GM12864 (cell line): ENCODE measurements around the gene CRADD.
"Not testable (repeated sequence)": the region's sequence is repeated elsewhere in the genome, so short reads cannot be mapped to it uniquely, and the experiment has no call there.

ENCODE experiments used
- DNase-seq: peaks from one replicate; pipeline ENCODE4 v3.0.0-alpha.2; 2011; ENCODE audit warnings: low read depth
- H3K4me3 ChIP-seq: 2 replicates; pipeline ENCODE4 v1.5.1; 2011; ENCODE audit warnings: mild to moderate bottlenecking, low read depth, low read length, control low read depth
- TF ChIP-seq, protein P1 (sequence below): IDR thresholded peaks from 2 replicates; pipeline ENCODE4 v1.5.1; 2011; ENCODE audit warnings: low read depth, mild to moderate bottlenecking, moderate library complexity, low read length, control low read depth, inconsistent platforms; ENCODE audit errors: missing control alignments

CRADD gene

DNA sequence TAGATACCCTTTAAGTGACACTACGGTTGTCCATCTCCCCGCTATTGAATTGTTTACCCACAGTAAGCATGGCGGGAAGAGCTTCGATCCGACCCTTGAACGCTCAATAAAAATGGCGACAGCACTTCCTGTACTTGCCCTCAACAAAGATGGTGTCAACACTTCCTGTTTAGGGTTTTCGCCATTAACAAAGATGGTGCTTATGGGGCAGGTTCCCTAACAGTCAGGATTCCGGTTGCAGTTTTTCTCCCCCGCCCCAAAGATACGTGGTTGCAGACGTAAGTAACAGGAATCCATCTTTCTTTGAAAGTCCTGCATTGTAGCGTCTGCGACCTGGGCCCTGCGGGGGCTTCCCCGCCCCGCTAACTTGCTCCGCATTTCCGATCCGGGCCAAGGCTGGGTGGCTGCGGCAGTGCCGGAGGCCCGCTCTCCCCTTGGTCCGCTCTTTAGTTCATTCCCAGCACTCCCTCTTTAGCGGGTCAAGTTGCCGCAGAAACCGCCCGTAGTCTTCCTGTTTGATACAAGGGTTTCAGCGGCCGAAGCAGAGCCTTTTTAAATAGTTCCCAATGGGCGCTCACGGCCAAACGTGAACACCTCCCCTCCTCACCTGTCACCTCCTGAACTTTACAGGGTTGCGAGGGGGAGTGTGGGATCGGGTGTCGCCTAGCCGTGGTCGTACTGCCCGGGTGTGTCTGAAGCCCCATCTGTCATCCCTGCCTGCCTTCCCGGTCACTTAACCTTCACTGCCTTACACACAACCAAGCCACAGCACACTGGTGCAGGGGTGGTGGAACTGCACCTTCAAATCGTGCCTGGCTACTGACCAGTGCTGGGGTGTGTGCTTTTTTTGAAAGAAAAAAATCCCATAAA, at the start of gene CRADD:
Gene CRADD, plus strand, starts transcription at position 181 of the 870 bp plus-strand sequence.
- H3K4me3 ChIP-seq: peak within 1 kb of the TSS; percentile 78
- TF ChIP-seq, protein P1, sequence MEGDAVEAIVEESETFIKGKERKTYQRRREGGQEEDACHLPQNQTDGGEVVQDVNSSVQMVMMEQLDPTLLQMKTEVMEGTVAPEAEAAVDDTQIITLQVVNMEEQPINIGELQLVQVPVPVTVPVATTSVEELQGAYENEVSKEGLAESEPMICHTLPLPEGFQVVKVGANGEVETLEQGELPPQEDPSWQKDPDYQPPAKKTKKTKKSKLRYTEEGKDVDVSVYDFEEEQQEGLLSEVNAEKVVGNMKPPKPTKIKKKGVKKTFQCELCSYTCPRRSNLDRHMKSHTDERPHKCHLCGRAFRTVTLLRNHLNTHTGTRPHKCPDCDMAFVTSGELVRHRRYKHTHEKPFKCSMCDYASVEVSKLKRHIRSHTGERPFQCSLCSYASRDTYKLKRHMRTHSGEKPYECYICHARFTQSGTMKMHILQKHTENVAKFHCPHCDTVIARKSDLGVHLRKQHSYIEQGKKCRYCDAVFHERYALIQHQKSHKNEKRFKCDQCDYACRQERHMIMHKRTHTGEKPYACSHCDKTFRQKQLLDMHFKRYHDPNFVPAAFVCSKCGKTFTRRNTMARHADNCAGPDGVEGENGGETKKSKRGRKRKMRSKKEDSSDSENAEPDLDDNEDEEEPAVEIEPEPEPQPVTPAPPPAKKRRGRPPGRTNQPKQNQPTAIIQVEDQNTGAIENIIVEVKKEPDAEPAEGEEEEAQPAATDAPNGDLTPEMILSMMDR: no peak
- DNase-seq: peak; percentile 99

GRCh38 chr12:93632383-93632782, 44.8 kb upstream of the CRADD start:
- no peak for DNase-seq
- TF ChIP-seq, protein P1: no peak
- no peak overlapping the region for H3K4me3 ChIP-seq

DNA sequence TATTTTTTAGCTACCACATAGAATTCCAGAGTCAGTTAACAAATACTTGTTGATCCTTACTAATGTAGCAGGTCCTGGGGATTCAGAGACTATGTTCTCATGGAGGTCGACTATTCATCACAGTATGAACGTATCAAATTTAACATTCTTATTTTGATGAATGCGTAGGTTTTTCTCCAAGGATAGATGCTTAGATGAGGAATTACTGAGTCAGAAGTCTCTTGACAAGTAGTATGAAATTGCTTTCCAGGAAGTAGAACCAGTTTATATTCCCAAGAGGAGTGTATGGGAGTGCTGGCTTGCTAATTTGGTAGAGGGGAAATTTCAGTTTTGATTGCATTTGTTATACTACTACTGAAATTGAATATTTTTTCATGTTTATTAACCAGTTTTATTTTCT, 42.8 kb upstream of the CRADD start:
- DNase-seq: no peak
- TF ChIP-seq, protein P1: no peak
- no peak overlapping the region for H3K4me3 ChIP-seq

DNA sequence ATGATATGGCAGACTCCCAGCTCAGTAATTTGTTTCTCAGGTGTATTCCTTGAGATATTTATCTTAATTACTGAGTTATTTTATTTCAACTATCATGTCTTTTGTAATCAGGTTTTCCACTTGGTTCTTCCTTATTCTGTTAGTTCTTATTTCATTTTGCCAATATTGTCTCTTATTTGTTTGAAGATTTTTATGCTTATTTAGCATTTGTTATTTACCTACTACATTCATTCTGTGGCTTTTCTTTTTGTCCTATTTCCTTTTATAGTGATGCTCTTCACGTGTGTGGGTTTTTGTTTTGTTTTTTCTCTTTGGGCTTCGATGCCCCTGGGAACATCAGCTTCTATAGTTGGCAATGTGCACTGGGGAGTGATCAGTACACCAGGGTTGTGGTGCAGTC, 40.5 kb upstream of the CRADD start:
- no peak for DNase-seq
- no peak overlapping the region for H3K4me3 ChIP-seq
- TF ChIP-seq, protein P1: no peak

DNA sequence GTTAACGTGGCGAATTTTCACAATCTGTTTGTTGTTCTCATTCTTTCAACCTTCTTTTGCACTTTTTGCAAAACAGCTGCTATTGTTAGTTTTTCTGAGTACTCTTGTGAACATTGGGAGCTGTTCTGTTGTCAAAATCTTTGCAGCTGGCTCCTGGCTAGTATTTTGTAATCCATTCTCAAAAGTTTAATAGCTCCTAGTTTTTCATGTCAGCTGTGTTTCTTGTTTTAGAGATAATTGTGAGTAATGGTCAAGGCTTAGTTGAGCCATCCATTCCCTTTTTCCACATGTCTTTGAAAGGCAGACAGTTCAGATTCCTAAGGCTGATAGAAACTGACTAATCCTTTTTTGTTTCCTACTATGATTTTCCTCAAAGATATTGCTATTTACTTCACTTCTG, 39.1 kb upstream of the CRADD start:
- TF ChIP-seq, protein P1: no peak
- DNase-seq: no peak
- H3K4me3 ChIP-seq: no peak overlapping the region

DNA sequence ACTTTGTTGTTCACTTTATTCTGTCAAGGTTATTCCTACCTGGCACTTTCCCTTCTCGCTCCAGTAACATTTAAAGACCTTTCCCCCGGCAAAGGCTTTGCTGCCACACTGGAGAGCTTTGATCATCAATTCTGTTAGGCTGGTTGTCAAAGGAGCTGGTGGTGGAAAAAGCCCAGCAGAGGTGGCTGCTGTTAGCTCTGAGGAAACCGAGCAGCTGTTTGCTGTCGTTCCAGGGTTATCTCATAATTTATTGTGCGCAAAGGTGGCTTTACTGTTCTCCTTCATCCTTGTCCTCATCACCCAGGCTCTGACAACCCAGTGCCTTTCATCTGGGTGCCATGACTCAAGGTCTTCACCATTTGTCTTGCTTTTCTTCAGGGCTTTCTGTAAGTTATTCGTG, 38.2 kb upstream of the CRADD start:
- H3K4me3 ChIP-seq: no peak overlapping the region
- DNase-seq: no peak
- TF ChIP-seq, protein P1: no peak

- no peak for DNase-seq
- TF ChIP-seq, protein P1: no peak
- no peak overlapping the region for H3K4me3 ChIP-seq
Observed at GRCh38 chr12:93639406-93639805, 37.8 kb upstream of the CRADD start.

- DNase-seq, H3K4me3 ChIP-seq: not testable (repeated sequence)
Observed at GRCh38 chr12:93641380-93641779, 35.8 kb upstream of the CRADD start.
